ENCODE results near the gene CRAT. TPM values are rescaled to one million over a fixed set of nuclear protein-coding genes. Genes with fewer than 3 reads are reported as not detected.
A peak's percentile ranks its signal among the peaks of the same experiment; 100 is the strongest.

Gene CRAT
- total and polyA plus RNA-seq, 11 donors: 37.0 to 126 (median 65.7) TPM

DNA sequence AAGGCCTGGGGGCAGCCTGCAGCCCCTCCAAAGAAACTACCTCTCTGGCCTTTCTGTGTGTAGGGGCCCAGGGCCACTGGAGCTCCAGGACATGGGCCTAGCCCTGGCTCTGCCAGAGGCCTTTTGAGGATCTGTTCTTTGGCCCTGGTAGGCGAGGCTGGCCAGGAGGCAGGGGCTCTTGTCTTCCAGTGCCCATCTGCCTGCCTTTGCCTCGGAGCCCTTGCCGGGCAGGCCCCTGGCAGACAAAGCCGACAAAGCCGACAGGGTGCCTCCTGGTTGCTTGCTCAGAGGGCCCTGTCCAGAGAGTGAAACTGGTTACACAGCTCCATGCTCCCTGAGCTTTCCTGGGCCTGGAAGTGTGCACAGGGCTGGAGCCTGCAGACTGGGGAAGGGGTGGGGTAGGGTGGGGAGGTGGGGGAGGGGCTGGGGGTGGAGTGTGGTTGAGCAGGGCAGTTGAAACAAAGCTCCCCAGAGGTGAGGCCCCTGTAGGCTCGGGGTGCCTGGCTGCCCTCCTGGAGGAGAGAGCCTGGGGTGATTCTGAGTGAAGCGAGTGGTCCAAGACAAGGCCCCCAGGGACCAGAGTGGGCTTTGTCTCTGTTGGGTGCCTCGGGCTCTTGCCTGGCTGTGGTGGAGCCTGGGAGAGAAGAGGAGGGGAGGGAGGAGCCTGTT is 29.9 kb upstream of the CRAT start:
- H3K27ac ChIP-seq: peak overlapping the region; percentile 99 to 100 (median 100)

DNA sequence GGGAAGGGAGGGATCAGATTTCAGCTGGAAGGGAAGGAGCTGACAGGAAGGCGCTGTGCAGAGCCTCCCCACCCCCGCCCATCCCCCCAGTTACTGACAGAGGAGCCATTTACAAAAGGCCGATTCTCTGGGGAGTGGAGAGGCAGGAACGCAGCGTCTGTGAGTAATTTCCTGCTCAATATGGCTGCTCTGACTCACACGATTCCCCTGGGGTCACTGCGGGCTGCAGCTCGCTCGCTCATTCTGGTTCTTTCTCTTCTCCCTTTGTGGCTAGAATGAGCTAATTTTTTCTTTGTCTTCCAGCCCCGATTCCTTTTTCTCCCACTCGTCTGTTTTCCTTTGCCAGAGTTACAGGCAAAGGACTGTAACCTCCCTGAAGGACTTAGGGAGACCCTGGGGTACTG is 29.4 kb upstream of the CRAT start:
- intact Hi-C loops (cut with DNase I): loop anchor here (1.0 to 10.0 kb wide), 20 partner anchors 35 to 655 kb away; partner anchors contain the start of gene IER5L (in 1 of the 10)
- Histone ChIP-seq H3K9me3 (no peaks in the 10 kb centered on the region), H3K4me3 (peak overlapping the region in 11 of 12 donors; percentile 29 to 69 (median 57)), H3K27me3 (no peaks in the 10 kb centered on the region), H3K27ac (peak overlapping the region; percentile 99 to 100 (median 100)), H3K4me1 (peaks cover 25 to 77% (median 71%) of the 10 kb centered on the region in 12 donors), H3K36me3 (peaks cover 0 to 44% (median 31%) of the 10 kb centered on the region in 9 donors)
- 0% methylated on average over 11 of the region's 11 CpGs for WGBS, 4 donors
- DNase-seq (peak; percentile 92 to 98 (median 96)), ATAC-seq (peak; percentile 76 to 81 (median 78))
- TF ChIP-seq, protein P1, sequence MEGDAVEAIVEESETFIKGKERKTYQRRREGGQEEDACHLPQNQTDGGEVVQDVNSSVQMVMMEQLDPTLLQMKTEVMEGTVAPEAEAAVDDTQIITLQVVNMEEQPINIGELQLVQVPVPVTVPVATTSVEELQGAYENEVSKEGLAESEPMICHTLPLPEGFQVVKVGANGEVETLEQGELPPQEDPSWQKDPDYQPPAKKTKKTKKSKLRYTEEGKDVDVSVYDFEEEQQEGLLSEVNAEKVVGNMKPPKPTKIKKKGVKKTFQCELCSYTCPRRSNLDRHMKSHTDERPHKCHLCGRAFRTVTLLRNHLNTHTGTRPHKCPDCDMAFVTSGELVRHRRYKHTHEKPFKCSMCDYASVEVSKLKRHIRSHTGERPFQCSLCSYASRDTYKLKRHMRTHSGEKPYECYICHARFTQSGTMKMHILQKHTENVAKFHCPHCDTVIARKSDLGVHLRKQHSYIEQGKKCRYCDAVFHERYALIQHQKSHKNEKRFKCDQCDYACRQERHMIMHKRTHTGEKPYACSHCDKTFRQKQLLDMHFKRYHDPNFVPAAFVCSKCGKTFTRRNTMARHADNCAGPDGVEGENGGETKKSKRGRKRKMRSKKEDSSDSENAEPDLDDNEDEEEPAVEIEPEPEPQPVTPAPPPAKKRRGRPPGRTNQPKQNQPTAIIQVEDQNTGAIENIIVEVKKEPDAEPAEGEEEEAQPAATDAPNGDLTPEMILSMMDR (IDR thresholded peaks at IDR 0.05): no peak
- peak in 1 of 2 donors; percentile 50 for TF ChIP-seq POLR2A (IDR thresholded peaks at IDR 0.05)

More for the DNA sequence above, 29.9 kb upstream of the CRAT start:
- peaks cover 25 to 83% (median 77%) of the 10 kb centered on the region in 12 donors for H3K4me1 ChIP-seq
- H3K9me3 ChIP-seq: no peaks in the 10 kb centered on the region
- DNase-seq: peak in 4 of 5 donors; percentile 59 to 67 (median 64)
- H3K4me3 ChIP-seq: peak overlapping the region in 11 of 12 donors; percentile 29 to 69 (median 57)
- peak; percentile 11 to 23 (median 12) for ATAC-seq
- WGBS, 4 donors: 2 to 8% (median 4%) methylated on average over 4 to 8 of the region's 8 CpGs
- peaks cover 0 to 42% (median 26%) of the 10 kb centered on the region in 9 donors for H3K36me3 ChIP-seq
- no peaks in the 10 kb centered on the region for H3K27me3 ChIP-seq
- TF ChIP-seq, protein P1 (IDR thresholded peaks at IDR 0.05): no peak
- no peak for TF ChIP-seq POLR2A (IDR thresholded peaks at IDR 0.05)
- intact Hi-C loops (cut with DNase I): loop anchor here in 9 of 10 donors (1.0 to 5.0 kb wide), 11 partner anchors 34 to 357 kb away; partner anchors contain the start of gene IER5L (in 1 of the 9)

DNA sequence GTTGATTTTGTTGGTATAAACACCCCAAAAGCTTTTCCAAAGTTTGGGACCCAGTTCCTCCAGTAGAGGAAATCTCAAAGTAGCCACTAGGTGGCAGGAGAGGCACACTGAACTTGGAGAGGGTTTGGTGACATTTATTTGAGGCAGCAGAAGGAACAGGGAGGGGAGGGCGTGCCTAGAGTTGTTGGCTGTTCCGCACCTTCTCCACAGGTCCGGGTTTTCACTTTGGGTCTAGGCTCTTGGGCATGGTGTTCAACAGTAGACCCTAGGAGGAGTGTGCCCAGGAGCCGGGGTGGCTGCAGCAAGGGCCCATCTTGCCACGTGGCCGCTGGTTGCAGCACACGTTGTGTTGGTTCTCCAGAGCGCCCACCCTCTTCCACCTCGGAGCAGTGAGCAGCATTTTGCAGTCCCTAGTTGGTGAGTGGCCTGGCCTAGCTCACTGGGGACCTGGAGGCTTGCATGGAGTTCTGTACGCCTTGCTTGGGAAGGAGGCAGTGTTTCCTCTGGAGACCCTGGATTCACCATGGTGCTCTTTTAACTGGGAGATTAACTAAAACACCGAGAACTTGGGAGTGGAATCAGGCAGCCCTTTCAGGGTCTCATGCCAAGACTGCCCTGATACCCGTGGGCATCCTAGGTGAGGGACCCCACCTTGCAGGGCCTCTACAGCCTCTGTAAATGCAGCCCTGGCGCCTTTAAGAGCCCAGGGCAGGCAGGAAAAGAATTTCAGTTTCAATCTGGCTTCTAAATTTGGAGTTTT is 28.8 kb upstream of the CRAT start:
- ATAC-seq: peak; percentile 50 to 60 (median 54)
- intact Hi-C loops (cut with DNase I): loop anchor here (1.0 to 10.0 kb wide), 11 partner anchors 35 to 655 kb away; no protein-coding TSS in a partner anchor
- TF ChIP-seq POLR2A (IDR thresholded peaks at IDR 0.05): no peak
- TF ChIP-seq, protein P1 (IDR thresholded peaks at IDR 0.05): peak; percentile 86 to 96 (median 94)
- Histone ChIP-seq H3K27ac (peak overlapping the region; percentile 99 to 100 (median 100)), H3K27me3 (no peaks in the 10 kb centered on the region), H3K4me1 (peaks cover 24 to 72% (median 66%) of the 10 kb centered on the region in 12 donors), H3K36me3 (peaks cover 0 to 46% (median 37%) of the 10 kb centered on the region in 9 donors), H3K9me3 (no peaks in the 10 kb centered on the region), H3K4me3 (peak overlapping the region; percentile 1 to 69 (median 56))
- peak in 4 of 5 donors; percentile 84 to 89 (median 86) for DNase-seq
- WGBS, 4 donors: 0 to 4% (median 3%) methylated on average over 12 to 13 of the region's 13 CpGs

Measured in heart left ventricle (tissue), 16 donors.